SIG-M5 treated with dmso at 0.1 percent for 504 hours (cell line): Measurements from ENCODE around the gene DUS2.
"Not testable (repeated sequence)": the region's sequence is repeated elsewhere in the genome, so short reads cannot be mapped to it uniquely, and the experiment has no call there.

ENCODE experiments used
- DNase-seq: peaks from one replicate; lab custom pipeline; 2025; ENCODE audit not compliant: unreplicated experiment; lab: John Stamatoyannopoulos, UW

DUS2 gene

DNA sequence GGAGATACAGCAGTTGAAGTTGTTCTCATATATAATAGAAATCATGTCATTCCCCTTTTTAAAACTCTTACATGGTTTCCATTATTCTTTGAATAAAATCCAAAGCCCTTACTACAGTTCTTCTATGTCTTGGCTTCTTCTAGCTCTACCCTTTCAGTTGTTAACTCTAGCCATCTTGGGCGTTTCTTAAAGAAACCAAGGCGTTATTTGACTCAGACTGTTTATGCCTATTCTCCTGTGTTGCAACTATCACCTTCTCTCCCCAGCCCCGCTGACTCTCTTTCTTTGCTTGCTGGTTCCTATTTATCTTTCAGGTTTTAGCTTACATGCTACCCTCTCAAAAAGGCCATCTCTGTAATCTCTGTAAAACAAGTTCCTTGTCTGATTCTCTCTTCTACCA lies 94.8 kb downstream of the DUS2 start:
- no peak for DNase-seq

DNA sequence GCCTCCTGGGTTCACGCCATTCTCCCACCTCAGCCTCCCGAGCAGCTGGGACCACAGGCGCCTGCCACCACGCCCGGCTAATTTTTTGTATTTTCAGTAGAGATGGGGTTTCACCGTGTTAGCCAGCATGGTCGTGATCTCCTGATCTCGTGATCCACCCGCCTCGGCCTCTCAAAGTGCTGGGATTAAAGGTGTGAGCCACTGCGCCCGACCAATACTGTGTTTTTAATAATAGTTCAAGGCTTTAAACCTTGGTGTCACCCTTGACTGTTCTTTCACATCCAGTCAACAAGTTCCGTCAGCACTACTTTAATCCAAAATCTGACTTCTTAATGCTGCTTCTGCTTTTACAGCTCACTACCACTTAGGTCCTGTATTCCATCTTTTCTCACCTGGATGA lies 95.9 kb downstream of the DUS2 start:
- DNase-seq = not testable (repeated sequence)

DNA sequence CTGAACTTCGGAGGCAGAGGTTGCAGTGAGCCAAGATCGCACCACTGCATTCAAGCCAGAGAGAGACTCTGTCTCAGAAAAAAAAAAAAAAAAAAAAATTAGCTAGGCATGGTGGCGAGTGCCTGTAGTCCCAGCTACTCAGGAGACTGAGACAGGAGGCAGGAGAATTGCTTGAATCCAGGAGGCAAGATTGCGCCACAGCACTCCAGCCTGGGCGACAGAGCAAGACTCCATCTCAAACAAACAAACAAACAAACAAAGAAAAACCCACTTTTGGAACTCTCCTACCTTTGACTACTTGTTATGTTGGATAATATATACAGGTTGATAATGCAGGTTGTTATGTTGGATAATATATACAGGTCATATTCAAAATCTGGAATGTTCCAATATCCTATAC lies 97.4 kb downstream of the DUS2 start:
- DNase-seq = not testable (repeated sequence)

GRCh38 chr16:68126395-68126794 lies 103.3 kb downstream of the DUS2 start:
- no peak for DNase-seq

DNA sequence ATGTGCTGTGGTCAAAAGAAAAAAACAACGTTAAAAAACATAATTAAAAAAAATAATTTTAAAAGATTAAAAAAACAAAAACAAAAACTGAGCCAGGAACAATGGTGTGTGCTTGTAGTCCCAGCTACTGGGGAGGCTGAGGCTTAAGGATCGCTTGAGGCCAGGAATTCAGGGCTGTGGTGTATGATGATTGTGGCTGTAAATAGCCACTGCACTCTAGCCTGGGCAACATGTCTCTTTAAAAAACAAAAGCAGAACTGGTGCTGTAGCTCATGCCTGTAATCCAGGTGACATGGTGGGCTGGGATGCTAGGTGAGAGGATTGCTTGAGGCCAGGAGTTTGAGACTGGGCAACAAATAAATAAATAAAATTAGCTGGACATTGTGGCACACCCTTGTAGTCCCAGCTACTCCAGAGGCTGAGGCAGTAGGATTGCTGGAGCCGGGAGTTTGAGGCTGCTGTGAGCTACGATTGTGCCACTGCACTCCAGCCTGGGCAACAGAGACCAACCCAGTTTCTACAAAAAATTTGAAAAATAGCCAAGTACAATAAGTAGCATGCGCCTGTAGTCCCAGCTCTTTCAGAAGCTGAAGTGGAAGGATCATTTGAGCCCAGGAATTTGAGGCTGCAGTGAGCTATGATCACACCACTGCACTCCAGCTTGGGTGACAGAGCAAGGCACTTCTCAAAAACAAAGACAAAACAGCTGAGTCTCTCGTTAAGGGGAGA lies 105.7 kb downstream of the DUS2 start:
- no peak for DNase-seq
